NB4 (cell line): Measurements from ENCODE around the gene PKNOX2.

Experiments
- DNase-seq: peaks from one replicate; pipeline ENCODE4 v3.0.0; 2010; ENCODE audit warnings: low read depth
- H3K4me3 ChIP-seq: one replicate; pipeline ENCODE4 v1.5.1; 2011; ENCODE audit warnings: mild to moderate bottlenecking, low read depth, low read length, moderate library complexity
- CTCF ChIP-seq: IDR thresholded peaks from one replicate; pipeline ENCODE4 v1.5.1; 2012; ENCODE audit warnings: low read depth, low read length
- MAX ChIP-seq: IDR thresholded peaks from 2 replicates; pipeline ENCODE4 v1.6.1; 2011; ENCODE audit warnings: low read depth, low read length
- MYC ChIP-seq: IDR thresholded peaks from 2 replicates; pipeline ENCODE4 v1.6.1; 2011; ENCODE audit warnings: low read depth, low read length
- POLR2A ChIP-seq: IDR thresholded peaks from 2 replicates; pipeline ENCODE4 v1.6.1; 2011; ENCODE audit warnings: mild to moderate bottlenecking; ENCODE audit not compliant: insufficient read length; ENCODE audit errors: extremely low read depth

Gene PKNOX2

GRCh38 chr11:125182573-125182972 lies 18.0 kb downstream of the PKNOX2 start:
- DNase-seq, result no peak
- TF ChIP-seq CTCF, result no peak
- no peak for TF ChIP-seq POLR2A
- no peak for TF ChIP-seq MAX
- no peak for TF ChIP-seq MYC
- no peak overlapping the region for H3K4me3 ChIP-seq

DNA sequence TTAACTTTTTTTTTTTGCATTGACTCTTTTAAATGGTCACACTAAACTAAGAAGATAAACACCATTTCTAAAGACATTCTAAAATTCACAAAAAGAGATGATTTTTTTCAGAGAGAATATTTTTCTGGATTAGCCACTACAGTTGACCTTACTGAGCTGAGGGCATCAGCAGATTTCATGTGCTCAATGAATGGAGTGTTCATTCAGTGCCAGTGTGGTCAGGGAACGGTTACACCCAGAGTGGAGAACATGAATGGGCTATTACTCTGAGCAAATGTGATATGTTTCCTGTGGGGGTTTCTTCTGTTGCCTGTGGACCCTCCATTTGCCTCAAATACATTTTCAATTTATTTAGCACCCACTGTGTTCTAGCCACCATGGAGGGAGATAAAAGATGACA lies 19.1 kb downstream of the PKNOX2 start:
- TF ChIP-seq POLR2A (no peak), CTCF (no peak), MYC (no peak), MAX (no peak)
- H3K4me3 ChIP-seq, result no peak overlapping the region
- DNase-seq, result no peak

- TF ChIP-seq MAX (no peak), CTCF (no peak), POLR2A (no peak), MYC (no peak)
- DNase-seq, result no peak
- no peak overlapping the region for H3K4me3 ChIP-seq
Measured at GRCh38 chr11:125188021-125188420, 23.5 kb downstream of the PKNOX2 start.

DNA sequence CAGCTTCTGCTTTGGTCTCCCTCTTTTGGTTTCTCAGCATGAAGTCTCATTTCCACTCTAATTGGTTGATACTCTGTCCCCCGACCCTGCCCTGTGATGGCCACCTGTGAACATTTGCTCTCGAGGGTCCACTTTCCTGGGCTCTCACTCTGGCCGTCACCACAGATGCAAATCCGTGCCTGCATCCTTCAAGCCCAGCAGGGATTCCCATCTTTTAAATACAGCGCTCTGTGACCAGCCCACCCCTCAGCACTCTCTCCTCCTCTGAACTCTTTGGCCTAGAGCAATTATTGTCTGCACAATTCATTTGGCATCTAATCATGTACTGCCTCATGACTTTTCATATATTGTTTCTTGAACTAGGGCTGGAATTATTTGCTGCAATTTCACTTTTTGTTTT lies 26.0 kb downstream of the PKNOX2 start:
- no peak for TF ChIP-seq POLR2A
- TF ChIP-seq MYC, result no peak
- no peak for TF ChIP-seq CTCF
- no peak overlapping the region for H3K4me3 ChIP-seq
- no peak for DNase-seq

DNA sequence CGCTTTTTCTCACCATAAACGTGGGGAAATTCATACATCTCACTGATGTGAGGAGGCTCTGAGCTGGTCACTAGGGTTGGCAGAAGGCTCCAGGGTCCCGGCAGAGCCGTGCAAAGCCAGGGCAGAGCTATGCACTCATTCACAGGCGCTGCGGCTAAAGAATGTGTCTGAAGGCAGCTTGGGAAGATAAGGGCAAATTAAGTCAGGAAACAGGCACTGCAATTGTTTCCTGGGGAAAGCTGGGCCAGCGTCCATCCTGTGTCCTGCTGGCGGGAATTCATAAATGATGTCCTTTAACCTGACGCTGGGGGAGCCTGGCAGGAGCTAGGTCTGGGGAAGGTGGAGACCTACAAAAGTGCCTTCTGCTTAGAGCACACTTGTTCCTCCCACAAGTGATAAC lies 27.6 kb downstream of the PKNOX2 start:
- no peak for TF ChIP-seq POLR2A
- TF ChIP-seq CTCF, result no peak
- no peak for TF ChIP-seq MYC
- TF ChIP-seq MAX, result no peak
- no peak for DNase-seq

DNA sequence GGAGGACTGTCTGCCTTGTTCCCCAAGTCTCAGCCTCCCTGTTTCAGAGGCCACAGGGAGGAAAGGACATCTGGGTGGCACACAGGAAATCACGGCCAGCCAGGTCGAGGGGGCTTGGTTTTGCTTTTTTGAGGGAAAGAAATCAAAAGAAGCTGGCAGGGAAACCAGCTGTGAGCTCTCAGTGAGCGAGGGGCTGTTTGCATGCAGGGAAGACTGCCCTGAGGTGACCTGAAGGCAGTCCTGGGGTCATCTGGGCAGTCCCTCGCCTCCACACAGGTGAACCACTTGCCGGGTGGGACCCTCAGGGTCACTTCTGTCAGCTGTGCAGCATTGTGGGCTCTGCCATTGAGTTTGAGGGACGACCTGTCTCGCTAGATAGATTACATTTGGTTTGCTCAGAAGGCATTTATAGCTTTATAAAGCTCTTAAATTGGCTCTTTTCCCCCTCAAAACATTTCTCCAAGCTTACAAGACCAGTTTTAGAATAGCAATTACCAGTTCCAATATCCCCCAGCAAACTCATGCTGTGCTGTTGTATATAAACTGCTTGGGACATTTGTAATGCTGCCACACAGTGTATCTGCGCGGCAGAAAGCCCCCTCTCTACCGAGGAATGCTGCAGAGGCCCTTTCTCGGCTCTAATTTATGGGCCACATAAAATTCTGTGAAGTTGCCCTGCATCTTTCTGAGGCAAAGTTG lies 28.3 kb downstream of the PKNOX2 start:
- DNase-seq, result no peak
- H3K4me3 ChIP-seq, result no peak overlapping the region
- TF ChIP-seq MYC (no peak), POLR2A (no peak), MAX (no peak), CTCF (no peak)

More for the DNA sequence above, 27.6 kb downstream of the PKNOX2 start:
- H3K4me3 ChIP-seq, result no peak overlapping the region
